ENCODE results near the gene PIMREG.
A peak's percentile ranks its signal among the peaks of the same experiment; 100 is the strongest.

Gene PIMREG

DNA sequence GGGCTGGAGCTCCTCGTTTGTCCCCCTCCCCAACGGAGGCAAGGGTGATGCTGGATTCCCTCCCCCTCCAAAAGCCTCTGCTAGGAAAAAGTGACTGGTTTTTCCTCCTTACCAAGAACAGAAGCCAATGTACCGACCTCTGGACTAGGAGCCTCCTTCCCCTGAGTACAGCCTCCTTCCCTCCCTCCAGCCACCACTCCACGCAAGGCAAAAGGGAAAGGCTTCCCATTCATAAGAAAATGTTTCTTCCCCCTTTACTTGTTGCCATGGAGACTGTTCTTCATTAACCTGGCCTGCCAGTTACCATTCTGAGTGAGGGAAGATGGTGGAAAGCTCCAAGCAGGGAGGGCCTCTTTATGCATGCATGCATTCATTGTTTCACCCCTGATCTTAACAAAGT is 4.3 kb upstream of the PIMREG start:
- no peak for DNase-seq

DNA sequence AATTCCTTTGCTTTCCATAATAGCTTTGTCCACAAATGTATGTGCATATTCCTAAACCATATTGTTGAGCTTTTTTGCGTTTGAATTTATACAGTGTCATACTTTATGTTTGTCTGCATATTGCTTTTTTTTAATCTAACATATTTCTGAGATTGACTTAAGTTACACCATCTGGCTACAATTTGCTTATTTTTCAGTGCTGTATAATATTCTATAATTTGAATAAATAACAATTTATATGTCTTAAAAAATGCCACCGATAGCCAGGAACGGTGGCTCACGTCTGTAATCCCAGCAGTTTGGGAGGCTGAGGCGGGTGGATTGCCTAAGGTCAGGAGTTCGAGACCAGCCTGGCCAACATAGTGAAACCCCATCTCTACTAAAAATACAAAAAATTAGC is 1.5 kb upstream of the PIMREG start:
- DNase-seq, result no peak

DNA sequence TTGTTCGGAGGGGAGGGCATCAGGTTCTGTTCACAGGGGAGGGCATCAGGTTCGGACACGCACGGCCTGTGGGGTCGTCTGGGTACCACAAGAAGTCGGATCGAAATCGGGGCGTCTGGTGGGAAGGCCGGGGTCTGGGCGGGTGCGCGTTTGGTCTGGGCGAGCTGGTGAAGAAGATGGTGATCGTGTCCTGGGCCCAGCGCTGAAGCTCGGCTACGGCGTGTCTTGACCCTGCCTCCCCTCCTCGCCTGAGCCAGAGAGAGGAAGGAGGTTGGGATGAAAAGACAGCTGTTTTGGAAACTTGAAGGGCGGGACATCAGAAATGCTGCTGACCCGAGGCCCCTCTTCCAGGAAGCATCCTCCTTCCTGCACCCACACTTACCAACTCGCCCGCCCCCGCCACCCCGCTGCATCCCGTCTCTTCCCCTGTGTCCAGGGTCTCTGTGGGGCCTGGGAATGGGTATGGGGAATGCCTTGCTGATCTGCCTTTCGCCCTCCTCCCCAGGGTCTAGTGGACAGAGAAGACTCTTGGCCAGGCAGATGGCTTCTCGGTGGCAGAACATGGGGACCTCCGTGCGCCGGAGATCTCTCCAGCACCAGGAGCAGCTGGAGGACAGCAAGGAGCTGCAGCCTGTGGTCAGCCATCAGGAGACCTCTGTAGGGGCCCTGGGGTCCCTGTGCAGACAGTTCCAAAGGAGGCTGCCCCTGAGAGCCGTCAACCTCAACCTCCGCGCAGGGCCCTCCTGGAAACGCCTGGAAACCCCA is 498 bp downstream of the PIMREG start:
- DNase-seq, result no peak

DNA sequence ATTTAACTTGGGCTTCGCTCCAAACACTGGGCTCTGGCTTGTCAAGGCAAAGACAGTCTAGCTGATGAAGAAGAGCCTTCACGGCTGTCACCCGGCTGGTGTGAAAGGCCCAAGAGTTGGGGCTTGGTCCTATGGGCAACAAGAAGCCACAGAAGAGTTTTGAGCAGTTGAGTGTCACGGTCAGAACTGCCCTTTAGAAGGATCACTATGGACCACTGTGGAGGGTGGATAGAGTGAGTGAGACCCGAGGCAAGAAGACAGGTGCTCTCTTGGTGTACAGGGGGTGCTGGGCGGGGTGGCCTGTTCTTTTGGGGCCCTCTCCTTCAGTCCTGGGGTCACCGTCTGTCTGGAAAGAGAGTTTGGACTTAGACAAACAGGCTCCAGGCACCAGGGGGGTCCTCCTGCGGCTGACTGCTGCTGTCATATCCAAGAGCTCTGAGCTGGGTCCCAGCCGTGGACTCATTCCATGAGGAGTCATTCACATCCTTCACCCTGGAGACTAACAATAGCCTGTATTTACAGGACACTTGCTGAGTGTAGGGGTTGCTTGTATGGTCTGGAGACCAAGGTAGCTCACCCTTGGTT is 2.4 kb downstream of the PIMREG start:
- DNase-seq, result no peak

DNA sequence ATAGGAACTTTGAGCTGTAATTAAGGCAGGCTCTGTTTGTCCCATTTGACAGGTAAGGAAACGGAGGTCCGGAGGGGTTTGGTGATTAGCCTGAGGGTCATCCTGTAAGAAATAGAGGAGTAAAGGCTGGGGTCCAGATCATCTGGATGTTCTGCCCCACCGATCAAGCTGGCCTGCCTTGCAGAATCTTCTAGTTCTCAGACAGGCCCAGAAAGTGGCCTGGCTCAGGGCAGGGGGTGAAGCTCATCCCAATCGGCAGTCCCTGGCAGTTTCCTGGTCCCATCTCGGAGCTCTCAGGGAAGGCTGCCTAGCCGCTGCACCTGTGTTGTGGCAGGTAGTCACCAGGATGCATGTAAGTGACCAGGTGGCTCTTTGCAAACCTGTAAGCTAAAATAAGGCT is 4.2 kb downstream of the PIMREG start:
- no peak for DNase-seq

DNA sequence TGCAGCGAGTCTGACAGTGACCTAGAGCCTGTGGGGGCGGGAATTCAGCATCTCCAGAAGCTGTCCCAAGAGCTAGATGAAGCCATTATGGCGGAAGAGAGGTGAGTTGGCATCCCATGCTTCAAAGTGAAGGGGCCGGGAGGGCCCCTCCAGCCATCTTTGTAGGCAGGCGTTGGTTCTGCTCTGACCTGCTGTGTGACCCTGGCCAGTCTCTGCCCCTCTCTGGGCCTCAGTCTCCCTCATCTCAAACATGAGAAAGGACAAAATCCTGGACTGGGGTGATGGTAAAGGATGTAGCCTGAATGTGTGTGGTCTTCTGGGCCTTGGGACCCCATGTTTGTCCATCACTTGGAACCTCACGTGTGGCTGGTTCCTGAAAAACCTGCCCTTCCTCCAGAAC is 5.1 kb downstream of the PIMREG start:
- DNase-seq, result no peak

DNA sequence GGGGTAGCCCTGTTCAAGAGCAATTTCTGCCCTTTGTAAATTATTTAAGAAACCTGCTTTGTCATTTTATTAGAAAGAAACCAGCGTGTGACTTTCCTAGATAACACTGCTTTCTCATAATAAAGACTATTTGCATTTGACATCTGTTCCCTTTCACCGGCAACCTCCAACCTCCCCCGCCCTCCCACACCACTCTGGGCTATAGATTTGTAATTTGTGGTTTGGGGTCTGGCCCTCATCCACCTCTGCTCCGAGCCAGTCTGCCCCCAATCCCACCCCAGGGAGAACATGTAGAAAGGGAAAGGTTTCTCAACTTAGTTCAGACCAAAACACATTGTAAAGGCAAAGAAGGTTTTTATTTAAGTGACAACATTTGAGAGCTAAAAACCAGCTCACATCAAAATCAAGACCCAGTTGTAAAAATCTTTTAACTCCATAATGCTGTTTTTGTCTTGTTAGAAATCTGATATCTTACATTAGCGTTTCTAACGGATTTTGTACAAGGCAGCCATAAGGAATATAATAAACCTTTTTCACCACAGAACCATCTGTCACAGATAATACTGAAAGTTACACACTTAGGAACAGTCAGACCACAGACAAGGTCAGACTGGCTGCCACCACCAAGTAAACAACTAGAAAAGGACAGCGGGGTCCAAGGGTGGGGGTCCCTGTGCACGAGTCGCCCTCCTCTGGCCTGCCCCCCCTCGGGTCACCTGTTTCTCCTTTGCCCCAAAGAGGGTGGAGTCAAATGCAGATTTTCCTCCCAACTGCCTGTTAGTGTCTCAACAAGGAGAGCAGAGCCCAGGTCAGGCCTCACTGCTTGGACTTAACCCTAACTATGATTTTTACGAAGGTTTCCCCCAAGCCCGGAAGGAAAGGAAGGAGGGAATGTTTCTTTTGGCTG is 6.9 kb downstream of the PIMREG start:
- no peak for DNase-seq

DNA sequence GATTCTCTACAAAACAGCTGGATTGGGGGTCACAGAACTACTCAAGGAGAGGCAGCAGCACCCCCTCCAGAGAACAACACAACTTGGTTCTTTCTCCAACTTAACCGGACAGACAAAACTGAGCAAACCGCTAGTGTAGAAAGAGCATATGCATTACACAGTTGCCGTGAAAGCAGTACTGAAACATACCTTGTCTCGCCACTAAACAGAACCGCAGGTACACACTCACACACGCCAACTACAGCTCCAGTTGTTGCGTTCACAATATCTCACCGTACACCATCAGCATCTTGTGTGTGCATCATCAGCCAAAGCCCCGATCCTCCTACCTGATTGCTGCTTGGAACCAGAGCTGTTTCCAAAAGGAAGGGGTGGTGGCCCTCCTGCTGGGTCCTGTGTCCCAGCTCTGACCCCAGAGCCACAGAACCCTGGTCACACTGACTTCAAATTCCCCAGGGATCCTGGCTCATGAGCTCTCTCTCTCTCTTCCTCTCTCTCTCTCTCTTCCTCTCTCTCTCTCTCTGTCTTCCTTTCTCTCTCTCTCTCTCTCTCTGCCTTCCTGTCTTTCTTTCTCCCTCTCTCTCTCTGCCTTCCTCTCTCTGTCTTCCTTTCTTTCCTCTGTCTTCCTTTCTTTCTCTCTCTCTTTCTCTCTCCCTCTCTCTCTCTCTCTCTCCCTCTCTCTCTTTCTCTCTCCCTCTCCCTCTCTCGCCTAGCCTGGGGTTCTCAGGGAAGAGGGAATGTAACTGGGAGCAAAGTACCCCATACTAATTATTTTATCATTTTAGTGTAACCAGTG is 8.4 kb downstream of the PIMREG start:
- no peak for DNase-seq

DNA sequence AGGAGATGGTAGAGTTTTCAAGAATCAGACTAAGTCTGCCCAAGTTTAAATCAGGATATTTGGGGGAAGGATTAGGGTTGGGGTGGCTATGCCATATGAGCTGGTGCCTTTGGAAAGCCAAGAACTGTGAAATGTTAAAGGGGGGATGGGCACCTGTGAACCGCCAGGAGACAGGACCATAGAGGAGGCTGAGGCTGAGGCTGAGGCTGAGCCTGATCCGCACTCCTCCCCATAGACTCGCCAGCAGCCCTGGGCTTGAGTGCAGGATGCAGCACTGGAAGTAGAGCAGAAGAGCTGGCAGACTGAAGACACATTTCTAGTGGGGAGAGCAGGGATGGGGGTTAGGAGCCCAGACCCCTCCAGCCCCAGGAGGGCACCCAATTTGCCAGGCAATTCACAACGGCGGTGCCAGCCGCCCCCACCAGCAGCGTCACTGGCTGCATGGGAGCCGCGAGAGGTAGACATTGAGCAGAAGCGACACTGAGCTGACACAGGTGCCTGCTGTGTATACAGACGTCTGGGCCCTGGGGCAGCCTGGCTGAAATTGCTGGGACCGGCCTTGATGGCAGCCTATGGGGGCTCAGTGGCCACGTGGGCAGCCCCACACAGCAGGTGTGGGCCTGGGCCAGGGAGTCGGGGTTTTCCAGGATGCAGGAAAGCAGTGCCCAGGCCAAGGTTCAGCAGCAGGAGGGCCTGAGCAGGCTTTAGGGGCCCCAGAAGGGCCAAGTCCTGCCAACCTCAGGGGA is 9.2 kb downstream of the PIMREG start:
- DNase-seq, result no peak

DNA sequence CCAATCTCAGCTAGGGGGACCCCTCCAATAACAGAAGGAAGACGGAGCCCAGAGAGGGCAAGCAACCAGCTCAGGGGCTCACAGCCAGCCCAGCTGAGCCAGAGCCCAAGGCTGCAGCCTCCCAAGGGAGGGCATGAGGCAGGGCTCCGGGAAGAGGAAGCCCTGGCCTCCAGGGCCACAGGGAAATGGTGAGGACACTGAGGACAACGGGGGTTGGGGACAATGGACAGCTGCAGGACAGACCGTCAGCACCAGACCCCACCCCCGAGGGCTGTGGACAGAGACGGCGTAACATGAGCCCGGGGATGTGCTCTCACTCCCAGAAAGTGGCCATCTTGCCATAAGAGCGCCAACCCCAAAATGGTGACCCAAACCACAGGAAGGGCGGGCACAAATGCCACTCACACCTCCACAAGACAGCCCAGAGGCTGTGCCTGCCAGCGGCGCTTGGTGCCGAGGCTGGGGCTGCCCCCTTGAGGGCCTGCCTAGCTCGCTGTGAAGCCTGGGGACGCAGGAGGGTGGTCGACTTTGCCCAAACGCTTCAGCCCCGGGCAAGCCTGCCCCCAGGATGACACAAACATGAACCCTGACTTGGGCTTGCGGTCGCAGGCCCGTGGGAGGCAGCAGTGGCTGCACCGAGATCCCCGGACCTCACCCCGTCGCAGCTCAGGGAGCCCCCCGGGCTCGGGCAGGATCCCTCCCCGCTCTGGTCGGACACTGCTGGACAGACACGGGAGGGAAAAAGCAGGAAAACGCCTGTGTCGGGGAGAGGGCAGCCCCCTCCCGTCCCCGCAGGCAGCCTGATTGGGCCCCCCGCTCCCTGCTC is 10.5 kb downstream of the PIMREG start:
- no peak for DNase-seq

DNA sequence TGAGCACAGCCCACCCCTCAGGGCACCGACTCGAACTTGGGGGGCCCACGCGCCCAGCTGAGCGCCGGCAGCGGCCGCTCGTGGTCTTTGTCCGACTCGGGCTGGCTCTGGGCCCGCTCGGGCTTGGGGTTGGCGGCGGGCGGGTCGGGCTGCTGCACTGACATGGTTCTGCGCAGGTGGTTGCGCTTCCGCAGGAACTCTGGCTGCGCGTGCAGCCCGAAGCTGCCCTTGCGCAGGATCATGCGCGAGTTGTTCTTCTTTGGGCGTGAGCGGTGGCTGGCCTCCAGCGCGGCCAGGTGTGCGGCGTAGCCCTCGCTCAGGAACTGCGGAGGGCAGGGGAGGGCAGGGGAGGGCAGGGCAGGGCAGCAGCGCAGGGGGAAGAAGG is 11.1 kb downstream of the PIMREG start:
- peak; percentile 22 for DNase-seq

DNA sequence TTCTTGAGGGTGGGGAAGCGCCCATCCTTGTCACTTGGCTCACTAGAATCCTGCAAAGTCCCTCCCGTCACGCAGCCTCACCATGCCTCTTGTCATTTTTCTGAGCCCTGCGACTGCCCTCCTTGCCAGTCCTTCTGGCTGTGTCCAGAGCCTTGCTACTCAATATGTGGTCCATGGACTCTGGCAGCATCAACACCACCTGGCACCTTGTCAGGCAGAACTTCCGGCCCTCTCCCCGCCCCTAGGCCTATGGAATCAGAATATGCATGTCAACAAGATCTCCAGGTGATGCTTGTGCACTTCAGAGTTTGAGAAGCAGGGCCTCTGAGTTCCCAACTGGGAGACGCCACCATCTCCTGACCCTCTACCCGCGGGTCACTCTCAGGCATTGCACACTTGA is 12.1 kb downstream of the PIMREG start:
- no peak for DNase-seq

DNA sequence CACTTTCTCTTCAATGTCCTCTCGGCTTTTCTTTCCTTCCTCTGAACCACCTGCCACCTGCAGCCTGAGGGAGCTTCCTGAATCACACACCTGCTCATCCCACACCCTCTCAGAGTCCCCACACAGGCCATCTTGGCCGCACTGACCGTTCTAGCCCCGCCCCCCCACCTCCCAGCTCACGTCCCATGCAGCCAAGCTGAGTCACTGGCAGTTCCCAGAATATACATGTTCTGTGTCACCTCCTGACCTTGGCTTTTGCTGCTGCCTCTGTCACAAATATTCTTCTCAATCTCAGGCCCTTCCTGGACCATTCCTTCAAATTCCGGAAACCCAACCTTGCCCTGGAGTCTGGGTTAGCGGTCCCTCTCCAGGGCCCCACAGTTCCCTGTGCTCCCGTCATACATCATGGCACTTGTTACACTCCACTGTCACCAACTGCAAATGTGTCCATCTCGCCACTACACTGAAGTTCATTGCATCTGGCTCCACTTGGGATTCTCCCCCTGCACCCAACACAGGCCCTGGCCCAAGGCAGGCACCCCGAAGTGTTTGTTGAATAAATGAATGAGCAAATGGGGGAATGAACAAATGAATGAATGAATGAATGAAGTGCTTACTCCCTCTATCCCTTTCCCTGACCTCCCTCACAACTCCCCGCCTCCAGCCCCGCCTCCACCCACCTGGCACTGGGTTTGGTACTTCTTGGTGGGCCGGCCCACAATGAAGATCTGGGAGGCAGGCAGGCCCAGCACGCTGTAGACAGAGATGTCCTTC is 12.8 kb downstream of the PIMREG start:
- DNase-seq, result no peak

DNA sequence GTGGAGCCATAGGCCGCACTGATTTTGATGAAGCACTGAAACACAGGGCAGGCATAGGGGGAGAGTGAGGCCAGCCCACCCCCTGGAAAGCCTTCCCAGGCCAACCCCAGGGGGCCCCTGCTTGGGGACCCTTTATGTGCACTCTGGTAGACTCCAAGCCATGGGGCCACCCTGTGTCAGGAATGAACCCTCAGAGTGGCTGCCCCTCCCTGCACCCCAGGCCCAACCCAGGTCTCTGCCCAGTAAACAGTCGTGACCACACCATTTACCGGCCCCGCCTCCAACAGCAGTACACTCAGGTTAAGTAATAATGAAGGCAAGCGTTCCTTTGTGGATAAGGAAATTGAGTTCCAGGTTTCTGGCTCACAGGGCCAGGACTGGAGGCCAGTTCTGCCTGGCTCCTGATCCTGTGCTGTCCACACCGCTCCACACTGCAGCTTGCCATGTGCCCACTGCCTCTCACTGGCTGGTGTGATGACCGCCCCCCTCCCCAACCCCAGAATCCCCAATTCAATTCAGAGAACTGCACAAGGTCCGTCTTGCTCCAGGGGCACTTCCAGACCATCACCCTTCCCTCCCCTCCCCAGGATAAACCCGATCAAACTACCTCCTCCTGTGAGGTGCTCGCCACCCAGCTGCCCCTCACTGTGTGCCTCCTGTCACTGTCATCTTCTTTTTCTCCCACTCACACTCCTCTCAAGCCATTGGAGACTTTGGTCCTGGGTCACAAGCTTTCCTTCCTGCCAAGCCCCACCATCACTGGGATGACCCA is 13.6 kb downstream of the PIMREG start:
- no peak for DNase-seq

DNA sequence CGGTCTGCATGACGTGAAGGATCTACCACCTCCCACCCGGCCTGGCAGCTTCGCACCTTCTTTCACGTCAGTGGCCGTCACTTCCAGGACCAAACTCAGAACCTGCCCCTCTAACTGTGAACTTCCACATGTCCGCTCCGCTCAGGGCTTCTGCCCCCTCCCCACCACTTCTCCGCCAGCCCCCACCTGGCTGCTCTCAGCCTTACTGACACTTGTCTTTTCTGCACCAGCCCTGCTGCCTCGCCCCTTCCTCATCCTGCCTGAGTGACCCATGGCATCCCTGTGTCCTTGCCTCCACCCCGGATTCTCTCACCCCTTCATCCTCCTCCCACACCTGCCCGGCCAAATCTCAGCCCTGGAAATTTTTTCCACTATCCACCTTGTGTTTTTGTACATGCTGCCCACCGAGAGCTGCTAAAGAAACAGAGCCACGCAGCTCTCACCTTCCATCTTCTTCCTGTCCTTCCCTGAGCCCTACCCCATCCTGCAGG is 14.2 kb downstream of the PIMREG start:
- no peak for DNase-seq

DNA sequence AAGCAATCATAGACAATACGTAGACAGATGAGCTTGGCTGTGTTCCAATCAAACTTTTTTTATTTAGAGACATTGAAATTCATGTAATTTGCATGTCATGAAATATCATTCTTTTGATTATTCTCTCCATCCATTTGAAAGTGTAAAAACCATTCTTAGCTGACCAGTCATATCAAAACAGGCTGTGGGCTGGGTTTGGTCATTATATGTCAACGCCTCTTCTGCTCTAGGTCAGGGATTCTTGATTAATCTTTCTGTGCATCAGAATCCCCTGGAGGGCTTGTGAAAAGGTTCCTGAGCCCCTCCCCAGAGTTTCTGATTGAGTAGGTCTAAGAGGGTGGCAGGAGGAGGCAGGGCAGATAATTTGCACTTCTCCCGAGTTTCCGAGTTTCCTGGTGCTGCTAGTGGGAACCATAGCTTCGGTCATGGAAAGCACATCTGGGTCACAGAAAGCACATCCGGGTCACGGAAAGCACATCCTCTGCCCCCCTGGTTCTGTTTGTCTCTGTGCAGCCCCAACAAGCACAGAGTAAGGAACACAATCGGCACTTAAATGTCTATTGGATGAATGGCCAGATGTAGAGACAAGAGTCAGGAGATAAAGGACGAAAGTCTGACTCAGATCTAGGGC is 16.4 kb downstream of the PIMREG start:
- no peak for DNase-seq

DNA sequence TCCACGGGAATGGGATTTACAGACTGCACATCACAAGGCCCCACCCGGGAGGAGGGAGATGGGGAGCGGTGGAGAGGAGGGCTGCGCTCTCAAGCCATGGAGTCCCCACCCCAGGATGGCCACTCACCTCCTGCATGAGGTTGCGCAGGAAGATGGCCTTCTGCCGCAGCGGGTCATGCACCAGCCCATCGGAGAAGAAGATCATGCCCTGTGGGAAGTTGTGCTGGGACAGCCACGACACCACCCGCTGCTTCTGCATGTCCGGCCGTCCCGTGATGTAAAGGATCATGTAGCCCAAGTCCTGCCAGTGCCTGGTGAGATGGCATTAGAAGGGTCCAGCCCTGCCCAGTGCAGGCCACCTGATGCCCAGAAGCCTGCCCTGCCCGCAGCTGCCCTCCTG is 17.0 kb downstream of the PIMREG start:
- DNase-seq, result no peak

DNA sequence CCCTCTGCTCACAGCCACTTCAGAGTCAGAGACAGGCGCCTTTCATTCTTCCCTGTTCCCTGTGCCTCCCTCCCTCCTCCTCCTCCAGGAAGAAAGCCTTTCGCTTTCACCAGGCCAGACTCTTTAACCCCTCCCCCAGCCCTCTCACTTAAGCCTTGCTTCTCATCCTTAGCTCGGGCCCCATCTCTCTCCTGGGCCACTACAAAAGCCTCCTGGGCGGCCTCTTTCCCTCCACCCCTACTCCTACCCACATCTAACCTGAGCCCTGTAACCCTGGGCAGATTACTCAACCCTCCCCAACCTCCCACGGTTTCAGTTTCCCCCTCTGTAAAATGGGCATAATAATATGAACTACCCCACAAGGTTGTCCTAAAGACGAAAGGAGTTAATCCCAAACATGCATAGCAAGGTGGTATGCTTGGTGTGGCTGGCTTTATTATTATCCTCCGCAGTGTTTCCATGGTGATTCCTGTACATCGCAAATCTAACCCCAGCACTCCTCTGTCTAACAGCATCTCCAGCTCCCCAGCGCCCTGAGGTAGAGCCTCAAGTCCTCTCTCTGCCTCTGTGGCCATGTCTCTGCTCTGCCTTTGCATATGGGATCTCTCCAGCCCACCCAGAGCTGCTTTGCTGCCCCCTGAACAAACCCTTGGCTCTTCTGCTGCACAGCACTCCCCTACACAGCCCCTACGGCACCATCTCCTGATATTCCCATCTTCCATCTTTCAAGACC is 17.7 kb downstream of the PIMREG start:
- DNase-seq, result no peak

Data from activated CD4-positive, alpha-beta T cell treated with anti-CD3 and anti-CD28 coated beads for 1 hour (primary cell).